ENCODE results near the gene GORASP2. TPM values are rescaled to one million over a fixed set of nuclear protein-coding genes. Genes with fewer than 3 reads are reported as not detected.

GORASP2 gene
- total and polyA plus RNA-seq, 3 experiments from 2014 or later = 70.7 to 101 (median 80.9) TPM

- no peaks in the 10 kb centered on the region for H3K4me1 ChIP-seq (ENCODE audit: insufficient read depth, low read length)
- no peak overlapping the region for H3K27ac ChIP-seq (ENCODE audit: low read depth, low read length)
- CTCF ChIA-PET = no interaction called here
- Mint-ChIP-seq H3K4me1 (no peaks in the 10 kb centered on the region), H3K4me3 (no peak overlapping the region), H3K27ac (no peak overlapping the region), H3K36me3 (peaks cover 0 to 5% (median 0%) of the 10 kb centered on the region in 3 donors), H3K9me3 (no peaks in the 10 kb centered on the region), H3K27me3 (peaks cover 20 to 52% of the 10 kb centered on the region in 2 donors)
- H3K36me3 ChIP-seq (ENCODE audit: insufficient read depth, low read length) = no peaks in the 10 kb centered on the region
- no peaks in the 10 kb centered on the region for H3K27me3 ChIP-seq (ENCODE audit: insufficient read depth, low read length, poor library complexity, severe bottlenecking)
- H3K4me3 ChIP-seq (ENCODE audit: low read length) = no peak overlapping the region
- no peaks in the 10 kb centered on the region for H3K9me3 ChIP-seq (ENCODE audit: low read length)
- no peak for DNase-seq
- POLR2A ChIA-PET = no interaction called here
Observed at GRCh38 chr2:170887896-170888295, 41.2 kb upstream of the GORASP2 start.

GRCh38 chr2:170891893-170892292 is 37.2 kb upstream of the GORASP2 start:
- Mint-ChIP-seq H3K27ac (no peak overlapping the region), H3K27me3 (peaks cover 0 to 32% of the 10 kb centered on the region in 2 donors), H3K36me3 (no peaks in the 10 kb centered on the region), H3K4me3 (no peak overlapping the region), H3K4me1 (no peaks in the 10 kb centered on the region), H3K9me3 (no peaks in the 10 kb centered on the region)
- POLR2A ChIA-PET = interaction anchor here (0.5 kb wide), 1 partner anchor 240 kb away, joined by 3 read pairs; no protein-coding TSS in a partner anchor
- CTCF ChIA-PET = interaction anchor here (0.9 kb wide), 1 partner anchor 18 kb away, joined by 3 read pairs; no protein-coding TSS in a partner anchor
- Histone ChIP-seq H3K9me3 (ENCODE audit: low read length) (no peaks in the 10 kb centered on the region), H3K4me1 (ENCODE audit: insufficient read depth, low read length) (no peaks in the 10 kb centered on the region), H3K27ac (ENCODE audit: low read depth, low read length) (no peak overlapping the region), H3K27me3 (ENCODE audit: insufficient read depth, low read length, poor library complexity, severe bottlenecking) (no peaks in the 10 kb centered on the region), H3K4me3 (ENCODE audit: low read length) (no peak overlapping the region), H3K36me3 (ENCODE audit: insufficient read depth, low read length) (no peaks in the 10 kb centered on the region)
- no peak for DNase-seq

GRCh38 chr2:170892391-170892951 is 36.6 kb upstream of the GORASP2 start:
- Mint-ChIP-seq H3K9me3 (no peaks in the 10 kb centered on the region), H3K4me1 (no peaks in the 10 kb centered on the region), H3K36me3 (no peaks in the 10 kb centered on the region), H3K4me3 (no peak overlapping the region), H3K27ac (no peak overlapping the region), H3K27me3 (peaks cover 0 to 34% of the 10 kb centered on the region in 2 donors)
- H3K36me3 ChIP-seq (ENCODE audit: insufficient read depth, low read length) = no peaks in the 10 kb centered on the region
- CTCF ChIA-PET = interaction anchor here (0.9 kb wide), 1 partner anchor 19 kb away, joined by 3 read pairs; no protein-coding TSS in a partner anchor
- H3K27me3 ChIP-seq (ENCODE audit: insufficient read depth, low read length, poor library complexity, severe bottlenecking) = no peaks in the 10 kb centered on the region
- no peaks in the 10 kb centered on the region for H3K4me1 ChIP-seq (ENCODE audit: insufficient read depth, low read length)
- no peaks in the 10 kb centered on the region for H3K9me3 ChIP-seq (ENCODE audit: low read length)
- POLR2A ChIA-PET = interaction anchor here (0.5 kb wide), 1 partner anchor 241 kb away, joined by 3 read pairs; no protein-coding TSS in a partner anchor
- DNase-seq = no peak
- H3K4me3 ChIP-seq (ENCODE audit: low read length) = no peak overlapping the region
- H3K27ac ChIP-seq (ENCODE audit: low read depth, low read length) = no peak overlapping the region

- POLR2A ChIA-PET = no interaction called here
- H3K4me3 ChIP-seq (ENCODE audit: low read length) = no peak overlapping the region
- no peak overlapping the region for H3K27ac ChIP-seq (ENCODE audit: low read depth, low read length)
- CTCF ChIA-PET = interaction anchor here (1.5 kb wide), 1 partner anchor 10 kb away, joined by 5 read pairs; no protein-coding TSS in a partner anchor
- no peak for DNase-seq
- H3K9me3 Mint-ChIP-seq = no peaks in the 10 kb centered on the region
- no peaks in the 10 kb centered on the region for H3K36me3 ChIP-seq (ENCODE audit: insufficient read depth, low read length)
- H3K9me3 ChIP-seq (ENCODE audit: low read length) = no peaks in the 10 kb centered on the region
- no peaks in the 10 kb centered on the region for H3K4me1 ChIP-seq (ENCODE audit: insufficient read depth, low read length)
- H3K27ac Mint-ChIP-seq = peak overlapping the region in 1 of 8 donors; percentile 36
- H3K4me1 Mint-ChIP-seq = no peaks in the 10 kb centered on the region
- peaks cover 9 to 27% of the 10 kb centered on the region in 2 donors for H3K27me3 Mint-ChIP-seq
- H3K27me3 ChIP-seq (ENCODE audit: insufficient read depth, low read length, poor library complexity, severe bottlenecking) = no peaks in the 10 kb centered on the region
- H3K4me3 Mint-ChIP-seq = no peak overlapping the region
- H3K36me3 Mint-ChIP-seq = no peaks in the 10 kb centered on the region
Observed at GRCh38 chr2:170895023-170895757, 33.9 kb upstream of the GORASP2 start.

- H3K27me3 ChIP-seq (ENCODE audit: insufficient read depth, low read length, poor library complexity, severe bottlenecking) = no peaks in the 10 kb centered on the region
- Mint-ChIP-seq H3K4me3 (no peak overlapping the region), H3K27ac (no peak overlapping the region), H3K36me3 (no peaks in the 10 kb centered on the region), H3K4me1 (no peaks in the 10 kb centered on the region), H3K27me3 (peaks cover 10 to 32% of the 10 kb centered on the region in 2 donors), H3K9me3 (no peaks in the 10 kb centered on the region)
- H3K4me3 ChIP-seq (ENCODE audit: low read length) = no peak overlapping the region
- ChIA-PET CTCF (interaction anchor here (0.8 kb wide), 1 partner anchor 23 kb away, joined by 3 read pairs; no protein-coding TSS in a partner anchor), POLR2A (no interaction called here)
- no peak overlapping the region for H3K27ac ChIP-seq (ENCODE audit: low read depth, low read length)
- DNase-seq = no peak
- H3K4me1 ChIP-seq (ENCODE audit: insufficient read depth, low read length) = no peaks in the 10 kb centered on the region
- H3K9me3 ChIP-seq (ENCODE audit: low read length) = no peaks in the 10 kb centered on the region
- no peaks in the 10 kb centered on the region for H3K36me3 ChIP-seq (ENCODE audit: insufficient read depth, low read length)
Observed at GRCh38 chr2:170896622-170897021, 32.4 kb upstream of the GORASP2 start.

- no peaks in the 10 kb centered on the region for H3K4me1 ChIP-seq (ENCODE audit: insufficient read depth, low read length)
- POLR2A ChIA-PET = no interaction called here
- H3K9me3 ChIP-seq (ENCODE audit: low read length) = no peaks in the 10 kb centered on the region
- Mint-ChIP-seq H3K27me3 (peaks cover 10 to 37% of the 10 kb centered on the region in 2 donors), H3K9me3 (no peaks in the 10 kb centered on the region), H3K4me1 (no peaks in the 10 kb centered on the region), H3K4me3 (no peak overlapping the region), H3K36me3 (no peaks in the 10 kb centered on the region), H3K27ac (no peak overlapping the region)
- no peak overlapping the region for H3K4me3 ChIP-seq (ENCODE audit: low read length)
- H3K36me3 ChIP-seq (ENCODE audit: insufficient read depth, low read length) = no peaks in the 10 kb centered on the region
- no peaks in the 10 kb centered on the region for H3K27me3 ChIP-seq (ENCODE audit: insufficient read depth, low read length, poor library complexity, severe bottlenecking)
- DNase-seq = no peak
- CTCF ChIA-PET = interaction anchor here (0.8 kb wide), 1 partner anchor 24 kb away, joined by 3 read pairs; no protein-coding TSS in a partner anchor
- H3K27ac ChIP-seq (ENCODE audit: low read depth, low read length) = no peak overlapping the region
Observed at GRCh38 chr2:170897108-170897507, 31.9 kb upstream of the GORASP2 start.

GRCh38 chr2:170905864-170906263 is 23.2 kb upstream of the GORASP2 start:
- ChIA-PET POLR2A (no interaction called here), CTCF (interaction anchor here (1.3 to 1.4 kb wide), 2 partner anchors 17 to 22 kb away, joined by 3 to 4 read pairs; no protein-coding TSS in a partner anchor)
- Mint-ChIP-seq H3K9me3 (peaks cover 12 to 27% (median 21%) of the 10 kb centered on the region in 5 donors), H3K36me3 (peaks cover 0 to 10% (median 2%) of the 10 kb centered on the region in 3 donors), H3K27me3 (peaks cover 6 to 41% of the 10 kb centered on the region in 2 donors), H3K4me1 (no peaks in the 10 kb centered on the region), H3K4me3 (no peak overlapping the region), H3K27ac (no peak overlapping the region)
- DNase-seq = no peak
- Histone ChIP-seq H3K4me1 (ENCODE audit: insufficient read depth, low read length) (no peaks in the 10 kb centered on the region), H3K27me3 (ENCODE audit: insufficient read depth, low read length, poor library complexity, severe bottlenecking) (no peaks in the 10 kb centered on the region), H3K4me3 (ENCODE audit: low read length) (no peak overlapping the region), H3K27ac (ENCODE audit: low read depth, low read length) (no peak overlapping the region), H3K36me3 (ENCODE audit: insufficient read depth, low read length) (no peaks in the 10 kb centered on the region), H3K9me3 (ENCODE audit: low read length) (no peaks in the 10 kb centered on the region)

GRCh38 chr2:170911314-170911889 is 17.7 kb upstream of the GORASP2 start:
- Mint-ChIP-seq H3K36me3 (peaks cover 7 to 28% (median 8%) of the 10 kb centered on the region in 3 donors), H3K27ac (no peak overlapping the region), H3K4me3 (no peak overlapping the region), H3K4me1 (no peaks in the 10 kb centered on the region), H3K27me3 (peaks cover 7 to 14% of the 10 kb centered on the region in 2 donors), H3K9me3 (peaks cover 38 to 63% (median 54%) of the 10 kb centered on the region in 5 donors)
- Histone ChIP-seq H3K4me3 (ENCODE audit: low read length) (no peak overlapping the region), H3K27ac (ENCODE audit: low read depth, low read length) (no peak overlapping the region), H3K9me3 (ENCODE audit: low read length) (no peaks in the 10 kb centered on the region), H3K27me3 (ENCODE audit: insufficient read depth, low read length, poor library complexity, severe bottlenecking) (no peaks in the 10 kb centered on the region), H3K4me1 (ENCODE audit: insufficient read depth, low read length) (no peaks in the 10 kb centered on the region), H3K36me3 (ENCODE audit: insufficient read depth, low read length) (no peaks in the 10 kb centered on the region)
- CTCF ChIA-PET = interaction anchor here (0.7 kb wide), 1 partner anchor 18 kb away, joined by 3 read pairs; the partner anchor contains the start of gene GORASP2
- POLR2A ChIA-PET = no interaction called here
- DNase-seq = no peak

Data from CD8-positive, alpha-beta memory T cell (primary cell).